ENCODE results near the gene RNF141.

Gene RNF141

DNA sequence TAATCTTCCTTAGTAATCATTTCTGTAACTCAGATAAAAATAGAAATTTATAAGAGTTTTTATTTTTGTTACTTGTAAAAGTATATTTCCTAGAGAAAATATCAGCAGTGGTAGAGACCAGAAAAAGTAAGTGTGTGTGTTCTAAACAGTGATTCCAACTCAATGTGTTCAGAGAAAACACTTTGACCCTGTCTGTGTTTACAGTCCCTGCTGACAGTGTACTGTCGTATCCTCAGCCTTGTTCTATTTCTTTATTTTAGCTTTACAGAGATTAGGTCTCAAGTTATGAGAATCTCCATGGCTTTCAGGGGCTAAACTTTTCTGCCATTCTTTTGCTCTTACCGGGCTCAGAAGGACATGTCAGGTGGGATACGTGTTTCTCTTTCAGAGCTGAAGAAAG is 17.3 kb upstream of the RNF141 start:
- Histone ChIP-seq H3K4me2 (ENCODE audit: low read depth, low read length) (no peak overlapping the region), H3K9ac (ENCODE audit: low read length) (no peak overlapping the region), H3K9me2 (replicated peaks; ENCODE audit: insufficient read depth, low read length) (no peaks in the 10 kb centered on the region), H3K27me3 (replicated peaks; ENCODE audit: insufficient read depth, low read length) (no peaks in the 10 kb centered on the region), H3K4me3 (ENCODE audit: low read length) (no peak overlapping the region), H4K20me1 (ENCODE audit: insufficient read depth, low read length) (no peaks in the 10 kb centered on the region), H3K4me1 (ENCODE audit: low read length) (peaks cover 3% of the 10 kb centered on the region), H3K79me2 (ENCODE audit: low read length) (no peaks in the 10 kb centered on the region), H3K36me3 (replicated peaks; ENCODE audit: insufficient read depth, low read length) (no peaks in the 10 kb centered on the region), H3K27ac (ENCODE audit: low read length) (no peak overlapping the region), H3F3A (ENCODE audit: insufficient read depth, low read length) (peaks cover under 1% of the 10 kb centered on the region; the same call in 1 of the 2 replicates), H3K9me3 (replicated peaks; ENCODE audit: insufficient read depth, low read length) (no peaks in the 10 kb centered on the region), H2AFZ (ENCODE audit: low read length) (no peak overlapping the region)
- DNase-seq = no peak
- no peak for TF ChIP-seq EZH2phosphoT487 (IDR thresholded peaks at IDR 0.05; ENCODE audit: low read length)
- TF ChIP-seq EZH2 (optimal IDR thresholded peaks at IDR 0.05; ENCODE audit: low read depth, low read length) = no peak
- TF ChIP-seq, protein P1, sequence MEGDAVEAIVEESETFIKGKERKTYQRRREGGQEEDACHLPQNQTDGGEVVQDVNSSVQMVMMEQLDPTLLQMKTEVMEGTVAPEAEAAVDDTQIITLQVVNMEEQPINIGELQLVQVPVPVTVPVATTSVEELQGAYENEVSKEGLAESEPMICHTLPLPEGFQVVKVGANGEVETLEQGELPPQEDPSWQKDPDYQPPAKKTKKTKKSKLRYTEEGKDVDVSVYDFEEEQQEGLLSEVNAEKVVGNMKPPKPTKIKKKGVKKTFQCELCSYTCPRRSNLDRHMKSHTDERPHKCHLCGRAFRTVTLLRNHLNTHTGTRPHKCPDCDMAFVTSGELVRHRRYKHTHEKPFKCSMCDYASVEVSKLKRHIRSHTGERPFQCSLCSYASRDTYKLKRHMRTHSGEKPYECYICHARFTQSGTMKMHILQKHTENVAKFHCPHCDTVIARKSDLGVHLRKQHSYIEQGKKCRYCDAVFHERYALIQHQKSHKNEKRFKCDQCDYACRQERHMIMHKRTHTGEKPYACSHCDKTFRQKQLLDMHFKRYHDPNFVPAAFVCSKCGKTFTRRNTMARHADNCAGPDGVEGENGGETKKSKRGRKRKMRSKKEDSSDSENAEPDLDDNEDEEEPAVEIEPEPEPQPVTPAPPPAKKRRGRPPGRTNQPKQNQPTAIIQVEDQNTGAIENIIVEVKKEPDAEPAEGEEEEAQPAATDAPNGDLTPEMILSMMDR (IDR thresholded peaks at IDR 0.05; ENCODE audit: low read length) = no peak

DNA sequence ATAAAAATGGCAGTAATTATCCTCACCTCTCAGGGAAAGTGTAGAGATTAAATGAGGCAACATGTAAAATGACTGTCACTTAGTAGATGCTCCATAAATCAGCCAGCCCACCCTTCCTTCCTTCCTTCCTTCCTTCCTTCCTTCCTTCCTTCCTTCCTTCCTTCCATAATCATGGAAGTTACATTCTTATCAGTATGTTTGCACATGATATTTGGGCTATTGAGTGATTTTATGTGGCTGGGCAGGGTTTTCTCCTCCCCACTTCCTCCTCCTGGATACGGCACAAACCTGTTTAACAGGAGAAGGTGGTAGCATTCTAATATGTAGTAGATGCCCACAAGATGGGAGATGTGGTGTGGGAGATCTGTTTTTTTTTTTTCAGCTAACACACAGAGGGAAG is 15.6 kb upstream of the RNF141 start:
- H4K20me1 ChIP-seq (ENCODE audit: insufficient read depth, low read length) = no peaks in the 10 kb centered on the region
- H3K27ac ChIP-seq (ENCODE audit: low read length) = no peak overlapping the region
- no peak overlapping the region for H3K9ac ChIP-seq (ENCODE audit: low read length)
- H3K4me2 ChIP-seq (ENCODE audit: low read depth, low read length) = no peak overlapping the region
- H3K4me1 ChIP-seq (ENCODE audit: low read length) = no peaks in the 10 kb centered on the region
- no peaks in the 10 kb centered on the region for H3K79me2 ChIP-seq (ENCODE audit: low read length)
- no peaks in the 10 kb centered on the region for H3K36me3 ChIP-seq (replicated peaks; ENCODE audit: insufficient read depth, low read length)
- H2AFZ ChIP-seq (ENCODE audit: low read length) = no peak overlapping the region
- H3K9me2 ChIP-seq (replicated peaks; ENCODE audit: insufficient read depth, low read length) = no peaks in the 10 kb centered on the region
- TF ChIP-seq EZH2 (optimal IDR thresholded peaks at IDR 0.05; ENCODE audit: low read depth, low read length) = no peak
- TF ChIP-seq, protein P1 (IDR thresholded peaks at IDR 0.05; ENCODE audit: low read length) = no peak
- no peak for TF ChIP-seq EZH2phosphoT487 (IDR thresholded peaks at IDR 0.05; ENCODE audit: low read length)
- H3K4me3 ChIP-seq (ENCODE audit: low read length) = no peak overlapping the region
- no peaks in the 10 kb centered on the region for H3K27me3 ChIP-seq (replicated peaks; ENCODE audit: insufficient read depth, low read length)
- no peak for DNase-seq
- H3K9me3 ChIP-seq (replicated peaks; ENCODE audit: insufficient read depth, low read length) = no peaks in the 10 kb centered on the region
- no peaks in the 10 kb centered on the region for H3F3A ChIP-seq (ENCODE audit: insufficient read depth, low read length)

DNA sequence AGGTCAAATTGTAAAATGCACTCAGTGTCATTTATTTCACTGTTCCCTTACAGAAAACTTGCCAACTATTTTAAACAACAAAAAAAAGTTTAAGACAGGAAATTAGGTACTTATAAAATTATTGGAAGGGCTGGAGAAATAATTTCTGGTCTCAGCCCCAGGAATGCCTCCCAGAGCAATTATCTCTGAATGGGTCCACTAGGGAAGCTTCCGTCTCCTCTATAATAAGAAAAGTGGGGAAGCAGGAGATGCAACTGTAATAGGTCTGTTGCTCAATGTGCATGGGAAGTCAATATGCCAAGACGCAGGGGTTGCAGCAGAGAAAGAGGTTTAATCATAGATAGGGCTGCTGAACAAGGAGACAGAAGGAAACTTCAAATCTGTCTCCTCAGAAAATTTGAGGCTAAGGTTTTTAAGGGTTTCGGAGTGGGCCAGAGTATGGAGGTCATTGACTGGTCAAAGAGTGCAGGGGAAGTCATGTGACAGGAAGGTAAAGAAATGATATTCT is 10.9 kb upstream of the RNF141 start:
- no peak overlapping the region for H3K9ac ChIP-seq (ENCODE audit: low read length)
- no peaks in the 10 kb centered on the region for H3K9me3 ChIP-seq (replicated peaks; ENCODE audit: insufficient read depth, low read length)
- TF ChIP-seq EZH2phosphoT487 (IDR thresholded peaks at IDR 0.05; ENCODE audit: low read length) = no peak
- no peak for TF ChIP-seq EZH2 (optimal IDR thresholded peaks at IDR 0.05; ENCODE audit: low read depth, low read length)
- TF ChIP-seq, protein P1 (IDR thresholded peaks at IDR 0.05; ENCODE audit: low read length) = no peak
- no peak overlapping the region for H3K4me2 ChIP-seq (ENCODE audit: low read depth, low read length)
- H4K20me1 ChIP-seq (ENCODE audit: insufficient read depth, low read length) = no peaks in the 10 kb centered on the region
- H3K9me2 ChIP-seq (replicated peaks; ENCODE audit: insufficient read depth, low read length) = no peaks in the 10 kb centered on the region
- H3K4me1 ChIP-seq (ENCODE audit: low read length) = no peaks in the 10 kb centered on the region
- no peaks in the 10 kb centered on the region for H3K27me3 ChIP-seq (replicated peaks; ENCODE audit: insufficient read depth, low read length)
- no peak overlapping the region for H3K27ac ChIP-seq (ENCODE audit: low read length)
- no peak overlapping the region for H2AFZ ChIP-seq (ENCODE audit: low read length)
- H3K36me3 ChIP-seq (replicated peaks; ENCODE audit: insufficient read depth, low read length) = no peaks in the 10 kb centered on the region
- no peaks in the 10 kb centered on the region for H3F3A ChIP-seq (ENCODE audit: insufficient read depth, low read length)
- no peak overlapping the region for H3K4me3 ChIP-seq (ENCODE audit: low read length)
- DNase-seq = no peak
- H3K79me2 ChIP-seq (ENCODE audit: low read length) = no peaks in the 10 kb centered on the region

All from MM.1S (cell line).